ENCODE results near the gene FBXW8. TPM values are rescaled to one million over a fixed set of nuclear protein-coding genes. Genes with fewer than 3 reads are reported as not detected.

FBXW8 gene
- total RNA-seq, 1 experiment from 2014 or later, result 20.6 TPM

- Histone ChIP-seq H3K9me2 (ENCODE audit: insufficient read depth) (no peaks in the 10 kb centered on the region), H3K27me3 (ENCODE audit: insufficient read depth, low read depth) (peaks cover 27% of the 10 kb centered on the region), H3K36me3 (ENCODE audit: low read depth) (no peaks in the 10 kb centered on the region), H3K27ac (no peak overlapping the region), H4K20me1 (ENCODE audit: insufficient read depth) (no peaks in the 10 kb centered on the region), H3K9me3 (ENCODE audit: insufficient read depth, low read depth) (no peaks in the 10 kb centered on the region), H3K4me1 (replicated peaks; ENCODE audit: insufficient read depth) (no peaks in the 10 kb centered on the region), H3K4me3 (no peak overlapping the region), H3K79me2 (ENCODE audit: low read depth) (no peaks in the 10 kb centered on the region), H2AFZ (no peak overlapping the region), H3F3A (ENCODE audit: insufficient read depth, low read depth) (no peaks in the 10 kb centered on the region), H3K4me2 (no peak overlapping the region)
- BruUV-seq (replicated peaks), result no TSS peak
- DNase-seq, result no peak
- intact Hi-C loops (cut with micrococcal nuclease; ENCODE audit: unreplicated experiment), result no loop called here
- ChIA-PET POLR2A (ENCODE audit: unreplicated experiment) (no interaction called here), CTCF (no interaction called here)
- no peak for TF ChIP-seq CTCF (conservative IDR thresholded peaks at IDR 0.05)
- TF ChIP-seq EZH2 (IDR thresholded peaks at IDR 0.05; ENCODE audit: low read depth), result no peak
Observed at GRCh38 chr12:117069101-117069797, 158.5 kb downstream of the FBXW8 start.

GRCh38 chr12:117069926-117070900 is 159.5 kb downstream of the FBXW8 start:
- H3K27me3 ChIP-seq (ENCODE audit: insufficient read depth, low read depth), result peaks cover 31% of the 10 kb centered on the region
- no peaks in the 10 kb centered on the region for H3F3A ChIP-seq (ENCODE audit: insufficient read depth, low read depth)
- no peaks in the 10 kb centered on the region for H4K20me1 ChIP-seq (ENCODE audit: insufficient read depth)
- H3K9me2 ChIP-seq (ENCODE audit: insufficient read depth), result no peaks in the 10 kb centered on the region
- no peaks in the 10 kb centered on the region for H3K4me1 ChIP-seq (replicated peaks; ENCODE audit: insufficient read depth)
- H3K9me3 ChIP-seq (ENCODE audit: insufficient read depth, low read depth), result no peaks in the 10 kb centered on the region
- no peaks in the 10 kb centered on the region for H3K36me3 ChIP-seq (ENCODE audit: low read depth)
- no peak overlapping the region for H3K4me2 ChIP-seq
- intact Hi-C loops (cut with micrococcal nuclease; ENCODE audit: unreplicated experiment), result no loop called here
- TF ChIP-seq CTCF (conservative IDR thresholded peaks at IDR 0.05) (no peak), EZH2 (IDR thresholded peaks at IDR 0.05; ENCODE audit: low read depth) (no peak)
- no peak overlapping the region for H3K27ac ChIP-seq
- no peak for DNase-seq
- H2AFZ ChIP-seq, result no peak overlapping the region
- no TSS peak for BruUV-seq (replicated peaks)
- no peaks in the 10 kb centered on the region for H3K79me2 ChIP-seq (ENCODE audit: low read depth)
- H3K4me3 ChIP-seq, result no peak overlapping the region
- CTCF ChIA-PET, result no interaction called here
- POLR2A ChIA-PET (ENCODE audit: unreplicated experiment), result no interaction called here

- Histone ChIP-seq H2AFZ (no peak overlapping the region), H3K4me3 (no peak overlapping the region), H3K9me3 (ENCODE audit: insufficient read depth, low read depth) (no peaks in the 10 kb centered on the region), H3K9me2 (ENCODE audit: insufficient read depth) (no peaks in the 10 kb centered on the region), H3F3A (ENCODE audit: insufficient read depth, low read depth) (no peaks in the 10 kb centered on the region), H3K4me1 (replicated peaks; ENCODE audit: insufficient read depth) (no peaks in the 10 kb centered on the region), H3K27me3 (ENCODE audit: insufficient read depth, low read depth) (peaks cover 34% of the 10 kb centered on the region), H3K4me2 (no peak overlapping the region), H3K36me3 (ENCODE audit: low read depth) (no peaks in the 10 kb centered on the region), H3K79me2 (ENCODE audit: low read depth) (no peaks in the 10 kb centered on the region), H4K20me1 (ENCODE audit: insufficient read depth) (no peaks in the 10 kb centered on the region), H3K27ac (no peak overlapping the region)
- POLR2A ChIA-PET (ENCODE audit: unreplicated experiment), result no interaction called here
- DNase-seq, result no peak
- intact Hi-C loops (cut with micrococcal nuclease; ENCODE audit: unreplicated experiment), result no loop called here
- TF ChIP-seq EZH2 (IDR thresholded peaks at IDR 0.05; ENCODE audit: low read depth) (no peak), CTCF (conservative IDR thresholded peaks at IDR 0.05) (no peak)
- CTCF ChIA-PET, result no interaction called here
- BruUV-seq (replicated peaks), result no TSS peak
Observed at GRCh38 chr12:117071009-117071408, 160.3 kb downstream of the FBXW8 start.

Data from PC-9 (cell line).